HG03520 (cell line): ENCODE data around the gene ADCK1.
"Not testable (repeated sequence)": the region's sequence is repeated elsewhere in the genome, so short reads cannot be mapped to it uniquely, and the experiment has no call there.

Source experiments
- ATAC-seq: cut with Tn5 transposase; IDR thresholded peaks from one replicate; pipeline ENCODE4 v1.9.1; 2021; ENCODE audit warnings: mild to moderate bottlenecking, moderate library complexity; ENCODE audit not compliant: unreplicated experiment

The ADCK1 gene, protein sequence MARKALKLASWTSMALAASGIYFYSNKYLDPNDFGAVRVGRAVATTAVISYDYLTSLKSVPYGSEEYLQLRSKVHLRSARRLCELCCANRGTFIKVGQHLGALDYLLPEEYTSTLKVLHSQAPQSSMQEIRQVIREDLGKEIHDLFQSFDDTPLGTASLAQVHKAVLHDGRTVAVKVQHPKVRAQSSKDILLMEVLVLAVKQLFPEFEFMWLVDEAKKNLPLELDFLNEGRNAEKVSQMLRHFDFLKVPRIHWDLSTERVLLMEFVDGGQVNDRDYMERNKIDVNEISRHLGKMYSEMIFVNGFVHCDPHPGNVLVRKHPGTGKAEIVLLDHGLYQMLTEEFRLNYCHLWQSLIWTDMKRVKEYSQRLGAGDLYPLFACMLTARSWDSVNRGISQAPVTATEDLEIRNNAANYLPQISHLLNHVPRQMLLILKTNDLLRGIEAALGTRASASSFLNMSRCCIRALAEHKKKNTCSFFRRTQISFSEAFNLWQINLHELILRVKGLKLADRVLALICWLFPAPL

DNA sequence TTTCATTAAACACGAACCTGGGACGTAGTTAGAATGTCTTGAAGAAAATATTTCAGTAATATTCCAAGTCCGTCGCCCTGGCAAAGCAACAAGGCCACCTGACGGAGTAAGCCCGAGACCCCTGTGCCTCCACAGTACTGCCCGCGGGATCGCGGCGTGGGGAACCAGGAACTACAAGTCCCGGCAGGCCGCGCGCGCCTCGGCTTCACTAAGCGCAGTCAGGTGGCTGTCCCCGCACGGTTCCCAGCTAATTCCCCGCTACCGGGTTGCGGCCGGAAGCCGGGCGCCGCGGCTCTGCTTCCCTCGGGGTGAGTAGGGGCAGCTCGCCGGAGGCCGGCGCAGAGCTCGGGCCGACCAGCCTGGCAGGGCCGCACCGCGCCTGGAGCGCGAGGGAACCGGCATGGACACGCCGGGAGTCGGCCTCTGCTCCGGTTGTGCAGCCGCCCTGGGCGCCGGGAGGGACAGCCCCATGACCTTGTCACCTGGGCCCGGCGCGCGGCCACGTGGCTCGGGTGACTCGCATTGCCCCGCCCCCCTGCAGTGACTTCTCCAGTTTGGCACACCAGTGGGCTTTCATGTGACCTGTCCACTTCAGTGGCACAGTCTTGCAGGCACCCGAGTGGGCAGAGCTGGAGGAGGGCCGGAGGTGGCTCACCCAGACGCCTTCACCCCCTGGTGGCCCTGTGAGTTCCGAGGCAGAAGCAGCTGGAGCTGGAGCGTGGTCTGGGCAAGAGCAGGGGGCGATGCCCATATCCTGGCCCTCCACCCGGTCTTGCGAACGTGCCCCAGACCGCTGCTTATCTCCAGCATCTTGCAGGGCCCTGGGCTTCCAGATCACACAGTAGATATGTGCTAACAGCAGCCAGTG lies at the start of gene ADCK1:
Gene ADCK1, plus strand, starts transcription at position 247 of the 868 bp plus-strand sequence. CDS start 18,870 bp downstream, outside the sequence.
- ATAC-seq, result peak; percentile 93

DNA sequence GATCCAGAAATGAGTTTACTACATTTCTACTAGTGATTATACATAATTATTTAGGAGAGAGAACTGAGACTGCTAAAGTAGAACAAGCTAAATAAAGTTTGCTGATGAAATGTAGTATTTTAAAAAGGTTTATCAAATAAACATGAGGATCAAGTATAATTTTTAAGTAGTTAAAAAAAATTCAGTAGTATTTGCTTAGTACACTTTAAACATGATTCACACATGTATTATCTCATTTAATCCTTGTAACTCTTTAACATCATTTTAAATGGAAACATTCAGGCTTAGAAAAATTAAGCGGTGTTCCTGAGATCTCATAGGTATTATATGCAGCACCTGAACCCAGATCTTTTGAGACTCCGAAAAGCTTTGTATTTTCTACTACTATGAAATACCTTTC lies 47.6 kb upstream of the ADCK1 start:
- ATAC-seq, result no peak

- no peak for ATAC-seq
Observed at GRCh38 chr14:77752799-77753516, 47.0 kb upstream of the ADCK1 start.

DNA sequence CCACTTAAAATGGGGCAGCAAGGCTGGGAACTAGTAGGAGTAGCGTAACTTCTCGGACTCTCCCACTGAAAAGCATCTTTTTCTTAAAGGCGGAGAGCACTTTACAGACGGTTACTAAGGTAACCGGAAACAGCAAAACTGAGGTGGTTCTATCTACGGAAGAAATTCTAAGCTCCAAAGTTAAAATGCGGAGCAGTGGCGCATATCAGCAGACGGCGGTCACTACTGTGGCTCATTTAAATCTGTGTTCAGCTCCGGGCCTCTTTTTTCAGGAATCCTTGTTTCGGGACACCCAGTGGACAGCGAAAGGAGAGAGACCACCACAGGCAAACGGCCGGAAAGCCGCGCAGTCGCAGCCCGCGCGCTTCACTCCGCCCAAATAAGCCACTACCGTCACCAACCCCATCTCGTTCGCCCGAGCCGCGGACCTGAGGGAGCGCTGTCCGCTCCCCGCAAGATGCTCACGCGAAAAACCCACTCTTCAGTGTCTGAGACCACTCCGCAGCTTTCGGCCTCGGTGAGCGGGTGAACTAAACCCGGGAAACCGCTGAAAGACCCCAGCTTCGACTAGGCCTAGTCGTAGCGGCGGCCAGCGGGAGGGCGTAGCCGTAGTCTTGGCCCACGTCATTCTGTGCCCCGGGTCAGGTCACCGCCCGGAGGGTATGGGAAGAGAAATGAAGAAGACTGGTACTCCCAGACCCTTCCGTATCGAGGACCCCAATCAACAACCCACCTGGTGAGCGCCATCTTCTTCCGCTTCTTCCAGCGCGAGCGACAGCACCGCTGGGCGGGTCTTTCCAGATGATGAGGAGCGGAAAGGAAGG lies 39.3 kb upstream of the ADCK1 start, which contains the start of gene SNW1:
Gene SNW1, minus strand, starts transcription at position 776 of the 824 bp plus-strand sequence. Its CDS starts 29 bp downstream, at position 747.
- ATAC-seq, result peak; percentile 88

DNA sequence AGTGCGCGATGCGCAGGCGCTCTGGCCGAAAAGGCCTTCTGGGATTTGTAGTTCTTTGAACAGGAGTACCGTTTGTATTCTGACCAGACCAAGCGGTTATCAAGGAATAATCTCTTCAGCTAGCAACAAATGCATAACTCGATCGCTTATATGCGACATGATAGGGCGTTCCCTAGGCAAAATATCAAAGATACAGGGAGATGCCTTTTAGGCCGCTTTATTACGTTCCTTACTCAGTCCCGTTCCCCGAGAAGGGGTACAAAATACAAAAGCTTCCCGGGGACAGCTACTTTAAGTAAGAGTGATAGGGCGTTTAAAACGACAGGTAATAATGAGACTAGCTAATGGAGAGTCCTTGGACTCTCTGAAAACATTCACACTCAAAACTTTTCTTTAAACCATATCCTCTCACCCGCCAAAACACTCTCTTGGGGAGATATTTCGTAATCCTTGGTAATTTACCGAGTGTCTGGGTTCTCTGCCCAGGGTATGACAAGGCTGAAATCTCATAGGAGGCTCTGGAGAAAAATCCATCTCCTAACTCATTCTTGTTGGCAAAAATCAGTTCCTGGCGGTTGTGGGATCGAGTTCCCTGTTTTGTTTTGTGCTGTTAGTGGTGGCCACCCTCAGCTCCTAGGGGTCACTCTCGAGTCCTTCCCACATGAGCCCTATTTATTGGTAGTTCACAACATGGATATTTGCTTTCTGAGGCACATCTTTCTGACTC lies 38.5 kb upstream of the ADCK1 start:
- ATAC-seq, result peak; percentile 31

GRCh38 chr14:77763316-77763715 lies 36.6 kb upstream of the ADCK1 start:
- no peak for ATAC-seq

- no peak for ATAC-seq
Observed at GRCh38 chr14:77763978-77764377, 35.9 kb upstream of the ADCK1 start.

- not testable (repeated sequence) for ATAC-seq
Observed at GRCh38 chr14:77768442-77769069, 31.4 kb upstream of the ADCK1 start.

DNA sequence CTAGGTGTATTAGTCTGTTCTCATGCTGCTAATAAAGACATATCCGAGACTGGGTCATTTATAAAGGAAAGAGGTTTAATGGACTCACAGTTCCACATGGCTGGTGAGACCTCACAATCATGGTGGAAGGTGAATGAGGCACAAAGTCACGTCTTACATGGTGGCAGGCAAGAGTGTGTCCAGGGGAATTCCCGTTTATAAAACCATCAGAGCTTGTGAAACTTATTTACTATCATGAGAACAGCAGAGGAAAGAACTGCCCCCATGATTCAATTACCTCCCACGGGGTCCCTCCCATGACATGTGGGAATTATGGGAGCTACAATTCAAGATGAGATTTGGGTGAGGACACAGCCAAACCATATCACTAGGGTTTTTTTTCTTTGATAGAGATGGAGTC lies 25.9 kb upstream of the ADCK1 start:
- not testable (repeated sequence) for ATAC-seq

- ATAC-seq, result no peak
Observed at GRCh38 chr14:77782202-77782601, 17.7 kb upstream of the ADCK1 start.

GRCh38 chr14:77786148-77786547 lies 13.8 kb upstream of the ADCK1 start:
- ATAC-seq, result no peak

- ATAC-seq, result no peak
Observed at GRCh38 chr14:77790566-77791224, 9.2 kb upstream of the ADCK1 start.

DNA sequence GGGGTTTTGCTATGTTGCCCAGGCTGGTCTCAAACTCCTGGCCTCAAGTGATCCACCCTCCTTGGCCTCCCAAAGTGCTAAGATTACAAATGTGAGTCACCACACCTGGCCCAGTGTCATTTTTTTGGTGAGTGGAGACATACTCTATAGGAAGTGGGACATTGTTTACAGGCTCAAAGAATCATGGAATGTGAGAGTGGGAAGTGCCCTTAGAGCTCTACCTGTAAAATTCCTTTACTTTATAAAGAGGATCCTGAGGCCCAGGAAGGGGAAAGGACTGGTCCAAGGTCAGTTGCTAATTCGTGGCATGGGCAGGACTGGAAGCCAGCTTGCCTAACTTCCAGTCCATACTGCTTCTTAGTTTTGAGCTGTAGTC lies 8.7 kb upstream of the ADCK1 start:
- ATAC-seq, result no peak

DNA sequence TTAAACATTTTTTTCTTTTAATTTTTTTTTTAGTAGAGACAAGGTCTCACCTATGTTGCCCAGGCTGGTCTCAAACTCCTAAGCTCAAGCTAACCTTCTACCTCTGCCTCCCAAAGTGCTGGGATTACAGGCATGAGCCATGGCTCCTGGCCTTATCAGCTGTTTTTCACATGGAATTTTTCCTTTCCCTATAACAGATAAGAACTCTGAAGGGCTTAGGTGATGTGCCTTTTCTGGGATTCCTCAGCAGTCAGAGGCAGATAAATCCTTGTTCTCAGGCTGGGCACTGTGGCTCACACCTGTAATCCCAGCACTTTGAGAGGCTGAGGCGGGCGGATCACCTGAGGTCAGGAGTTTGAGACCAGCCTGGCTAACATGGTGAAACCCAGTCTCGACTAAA lies 6.7 kb upstream of the ADCK1 start:
- not testable (repeated sequence) for ATAC-seq

- no peak for ATAC-seq
Observed at GRCh38 chr14:77794357-77794756, 5.6 kb upstream of the ADCK1 start.

DNA sequence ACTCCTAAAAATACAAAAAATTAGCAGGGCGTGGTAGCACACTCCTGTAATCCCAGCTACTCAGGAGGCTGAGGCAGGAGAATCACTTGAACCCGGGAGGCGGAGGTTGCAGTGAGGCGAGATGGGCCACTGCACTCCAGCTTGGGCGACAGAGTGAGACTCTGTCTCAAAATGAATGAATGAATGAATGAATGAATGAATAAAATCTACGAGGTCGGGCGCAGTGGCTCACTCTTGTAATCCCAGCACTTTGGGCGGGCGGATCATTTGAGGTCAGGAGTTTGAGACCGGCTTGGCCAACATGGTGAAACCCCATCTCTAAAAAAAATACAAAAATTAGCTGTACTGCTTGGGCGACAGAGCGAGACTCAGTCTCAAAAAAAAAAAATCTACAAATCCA lies 453 bp upstream of the ADCK1 start:
- ATAC-seq, result not testable (repeated sequence)

GRCh38 chr14:77800814-77801213 lies 905 bp downstream of the ADCK1 start:
- no peak for ATAC-seq

GRCh38 chr14:77804592-77804991 lies 4.7 kb downstream of the ADCK1 start:
- ATAC-seq, result no peak
